ENCODE results near the gene BCAP31. TPM values are rescaled to one million over a fixed set of nuclear protein-coding genes. Genes with fewer than 3 reads are reported as not detected.
A peak's percentile ranks its signal among the peaks of the same experiment; 100 is the strongest.

The BCAP31 gene
- total and polyA plus RNA-seq, 2 of the 13 experiments (the other 11 are each of a cell fraction or from before 2014, with no cell fraction given): 139 to 178 TPM

DNA sequence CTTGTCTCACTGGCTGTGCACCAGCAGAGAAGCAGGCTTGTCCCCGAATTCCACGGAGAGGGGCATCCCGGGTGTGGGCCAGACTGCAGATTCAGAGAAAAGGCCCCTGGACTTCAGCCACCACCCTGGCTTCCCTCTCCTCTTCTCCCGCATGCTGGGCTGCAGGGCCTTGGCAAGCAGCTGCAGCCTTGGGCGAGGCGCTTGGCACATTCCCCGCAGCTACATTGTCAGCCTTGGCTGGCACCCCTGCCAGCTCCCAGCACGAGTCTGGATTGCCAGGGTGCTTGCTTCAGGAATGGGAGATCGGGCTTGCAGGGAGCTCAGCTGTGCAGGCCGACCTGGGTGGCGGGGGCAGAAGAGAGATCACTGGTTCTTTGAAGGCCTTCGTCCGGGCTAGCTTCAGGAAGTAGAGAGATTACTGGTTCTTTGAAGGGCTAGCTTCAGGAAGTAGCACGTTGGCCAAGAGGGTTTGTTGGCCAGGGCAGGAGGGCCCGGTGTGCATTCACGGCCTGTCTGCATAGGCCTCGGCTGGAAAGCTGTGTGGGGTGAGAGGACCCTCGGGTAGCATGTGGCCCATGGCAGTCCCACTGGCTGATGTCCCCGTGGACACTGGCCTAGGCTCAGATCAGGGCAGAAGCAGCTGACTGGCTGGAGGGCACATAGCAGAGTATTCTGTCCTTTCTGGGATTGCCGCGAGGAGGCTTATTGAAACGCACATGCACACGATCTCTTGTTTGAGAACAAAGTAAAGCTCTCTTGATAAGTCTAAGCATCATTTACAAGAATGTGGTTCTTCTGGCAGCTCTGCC, 3.1 kb upstream of the BCAP31 start (continued):
- TF ChIP-seq HMGXB4 (CRISPR knock-in tag; IDR thresholded peaks at IDR 0.05; ENCODE audit: borderline replicate concordance in 1 of 2, low read depth in 1 of 2) (no peak), ZMYM3 (CRISPR knock-in tag; IDR thresholded peaks at IDR 0.05) (no peak), ZNF296 (CRISPR knock-in tag; conservative IDR thresholded peaks at IDR 0.05) (no peak), RELA (CRISPR knock-in tag; IDR thresholded peaks at IDR 0.05) (no peak), REST (IDR thresholded peaks at IDR 0.05; ENCODE audit: borderline replicate concordance in 1 of 2, low read depth in 1 of 2, low read length in 2 of 2) (no peak), ZNF891 (CRISPR knock-in tag; IDR thresholded peaks at IDR 0.05) (no peak), GTF3A (CRISPR knock-in tag; conservative IDR thresholded peaks at IDR 0.05) (no peak), ZNF580 (CRISPR knock-in tag; IDR thresholded peaks at IDR 0.05; ENCODE audit: borderline replicate concordance, low read depth) (no peak), ARNT (IDR thresholded peaks at IDR 0.05) (no peak), U2AF1 (optimal IDR thresholded peaks at IDR 0.05; ENCODE audit: low read depth, low read length) (no peak), NFYB (CRISPR knock-in tag; IDR thresholded peaks at IDR 0.05) (no peak), BRCA1 (CRISPR knock-in tag; IDR thresholded peaks at IDR 0.05) (no peak), ZNF251 (CRISPR knock-in tag; IDR thresholded peaks at IDR 0.05) (no peak), RFX3 (CRISPR knock-in tag; IDR thresholded peaks at IDR 0.05) (no peak), GABPA (IDR thresholded peaks at IDR 0.05; ENCODE audit: low read depth, low read length) (no peak), GABPA (CRISPR knock-in tag; IDR thresholded peaks at IDR 0.05; ENCODE audit: low read depth) (peak; percentile 21; the same call in 1 of the 2 replicates), ZSCAN12 (CRISPR knock-in tag; IDR thresholded peaks at IDR 0.05) (no peak), PHF8 (CRISPR knock-in tag; IDR thresholded peaks at IDR 0.05) (no peak)
- TF ChIP-seq, protein P1, sequence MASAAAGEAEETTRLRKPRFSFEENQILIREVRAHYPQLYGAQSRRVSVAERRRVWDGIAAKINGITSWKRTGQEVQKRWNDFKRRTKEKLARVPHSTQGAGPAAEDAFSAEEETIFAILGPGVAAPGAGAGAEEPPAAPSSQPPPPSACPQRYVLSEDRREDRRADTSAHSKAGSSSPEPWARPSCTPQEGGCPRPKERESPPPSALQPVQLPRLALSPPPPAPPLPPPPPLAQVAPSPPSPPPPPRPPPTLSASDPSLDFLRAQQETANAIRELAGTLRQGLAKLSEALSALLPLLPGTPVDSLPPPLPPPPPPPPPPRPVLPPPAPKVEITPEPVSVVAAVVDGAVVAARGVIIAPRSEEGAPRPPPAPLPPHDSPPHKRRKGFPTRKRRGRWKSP (CRISPR knock-in tag; IDR thresholded peaks at IDR 0.05): no peak
- TF ChIP-seq, protein P2, sequence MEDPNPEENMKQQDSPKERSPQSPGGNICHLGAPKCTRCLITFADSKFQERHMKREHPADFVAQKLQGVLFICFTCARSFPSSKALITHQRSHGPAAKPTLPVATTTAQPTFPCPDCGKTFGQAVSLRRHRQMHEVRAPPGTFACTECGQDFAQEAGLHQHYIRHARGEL (CRISPR knock-in tag; IDR thresholded peaks at IDR 0.05): no peak
- TF ChIP-seq, protein P3, sequence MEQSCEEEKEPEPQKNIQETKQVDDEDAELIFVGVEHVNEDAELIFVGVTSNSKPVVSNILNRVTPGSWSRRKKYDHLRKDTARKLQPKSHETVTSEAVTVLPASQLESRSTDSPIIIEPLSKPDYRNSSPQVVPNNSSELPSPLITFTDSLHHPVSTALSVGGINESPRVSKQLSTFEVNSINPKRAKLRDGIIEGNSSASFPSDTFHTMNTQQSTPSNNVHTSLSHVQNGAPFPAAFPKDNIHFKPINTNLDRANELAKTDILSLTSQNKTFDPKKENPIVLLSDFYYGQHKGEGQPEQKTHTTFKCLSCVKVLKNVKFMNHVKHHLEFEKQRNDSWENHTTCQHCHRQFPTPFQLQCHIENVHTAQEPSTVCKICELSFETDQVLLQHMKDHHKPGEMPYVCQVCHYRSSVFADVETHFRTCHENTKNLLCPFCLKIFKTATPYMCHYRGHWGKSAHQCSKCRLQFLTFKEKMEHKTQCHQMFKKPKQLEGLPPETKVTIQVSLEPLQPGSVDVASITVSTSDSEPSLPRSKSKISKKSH (CRISPR knock-in tag; IDR thresholded peaks at IDR 0.05; ENCODE audit: borderline replicate concordance): no peak

Data from HepG2 (cell line).